SK-N-MC (cell line): ENCODE measurements around the gene GMDS.

Experiments used
- DNase-seq: peaks from one replicate; pipeline ENCODE4 v3.0.0-alpha.2; 2011; ENCODE audit warnings: low read depth, low spot score
- H3K27ac ChIP-seq: fragments of 200-600 bp; sonication (generic); 2 replicates; pipeline ENCODE4 v1.5.1; 2016; ENCODE audit warnings: mixed run types
- H3K36me3 ChIP-seq: fragments of 200-600 bp; sonication (generic); 2 replicates; pipeline ENCODE4 v1.6.1; 2017; ENCODE audit warnings: antibody characterized with exemption, low read length, mixed read lengths; ENCODE audit not compliant: insufficient read depth
- H3K4me3 ChIP-seq: fragments of 200-600 bp; sonication (generic); 2 replicates; pipeline ENCODE4 v1.5.1; 2016
- H3K9ac ChIP-seq: fragments of 200-600 bp; sonication (generic); 2 replicates; pipeline ENCODE4 v1.8.0; 2017; ENCODE audit warnings: mixed run types, mixed read lengths; ENCODE audit not compliant: insufficient read length
- H3K9me3 ChIP-seq: fragments of 200-600 bp; sonication (generic); 2 replicates; pipeline ENCODE4 v1.6.1; 2017; ENCODE audit warnings: low read depth, mild to moderate bottlenecking, antibody characterized with exemption, low read length, moderate library complexity, mixed read lengths
- EZH2 ChIP-seq: fragments of 200-600 bp; sonication (generic); IDR thresholded peaks from one replicate; pipeline ENCODE4 v1.6.1; 2017; ENCODE audit warnings: antibody characterized with exemption
- FOXP2 ChIP-seq: optimal IDR thresholded peaks from 2 replicates; pipeline ENCODE3; 2011; ENCODE audit warnings: mild to moderate bottlenecking, moderate library complexity; ENCODE audit not compliant: insufficient read depth; ENCODE audit errors: extremely low read length, control extremely low read depth
- POLR2AphosphoS5 ChIP-seq: IDR thresholded peaks from 2 replicates; pipeline ENCODE4 v1.6.1; 2012; ENCODE audit warnings: mild to moderate bottlenecking, low read depth, low read length, borderline replicate concordance

GMDS gene

DNA sequence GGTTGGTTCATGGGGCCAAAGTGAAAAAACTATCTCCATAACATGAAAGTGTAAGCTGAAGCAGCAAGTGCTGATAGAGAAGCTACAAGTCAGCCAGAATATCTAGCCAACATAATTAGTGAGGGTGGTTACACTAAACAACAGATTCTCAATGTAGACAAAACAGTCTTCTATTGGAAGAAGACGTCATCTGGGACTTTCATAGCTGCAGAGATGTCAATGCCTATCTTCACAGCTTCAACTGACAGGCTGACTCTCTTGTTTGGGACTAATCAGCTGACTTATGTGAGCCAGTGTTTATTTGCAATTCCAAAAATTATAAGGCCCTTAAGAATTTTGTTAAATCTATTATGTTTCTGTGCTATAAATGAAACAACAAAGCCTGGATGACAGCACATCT, 63.2 kb downstream of the GMDS start:
- no peaks in the 10 kb centered on the region for H3K9me3 ChIP-seq
- TF ChIP-seq EZH2 (no peak), FOXP2 (no peak), POLR2AphosphoS5 (no peak)
- no peak overlapping the region for H3K27ac ChIP-seq
- no peak overlapping the region for H3K9ac ChIP-seq
- no peak for DNase-seq
- H3K4me3 ChIP-seq, result no peak overlapping the region
- no peaks in the 10 kb centered on the region for H3K36me3 ChIP-seq

GRCh38 chr6:2181567-2181966, 63.8 kb downstream of the GMDS start:
- no peaks in the 10 kb centered on the region for H3K36me3 ChIP-seq
- no peak overlapping the region for H3K9ac ChIP-seq
- no peak overlapping the region for H3K27ac ChIP-seq
- H3K4me3 ChIP-seq, result no peak overlapping the region
- DNase-seq, result no peak
- TF ChIP-seq FOXP2, result no peak
- no peak for TF ChIP-seq EZH2
- TF ChIP-seq POLR2AphosphoS5, result no peak
- no peaks in the 10 kb centered on the region for H3K9me3 ChIP-seq

DNA sequence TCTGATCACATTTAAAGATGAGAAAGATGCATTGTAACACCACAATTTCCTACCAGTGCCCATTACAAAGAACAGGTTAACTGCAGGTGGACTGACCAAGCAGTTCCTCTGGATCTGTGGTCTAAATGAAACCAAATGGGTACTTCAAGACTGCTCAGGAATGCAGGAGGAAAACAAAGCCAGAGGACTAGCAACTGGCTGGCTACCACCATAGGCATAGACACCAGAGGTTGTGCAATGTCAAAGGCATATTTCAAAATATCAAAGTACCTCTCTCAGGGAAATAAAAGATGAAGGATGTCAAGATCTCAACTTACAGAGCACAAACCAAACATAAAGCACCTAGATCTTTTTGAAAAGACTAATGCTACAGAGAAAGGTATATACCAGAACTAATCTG, 65.5 kb downstream of the GMDS start:
- no peaks in the 10 kb centered on the region for H3K36me3 ChIP-seq
- TF ChIP-seq POLR2AphosphoS5 (no peak), EZH2 (no peak), FOXP2 (no peak)
- H3K4me3 ChIP-seq, result no peak overlapping the region
- H3K27ac ChIP-seq, result no peak overlapping the region
- H3K9ac ChIP-seq, result no peak overlapping the region
- H3K9me3 ChIP-seq, result no peaks in the 10 kb centered on the region
- DNase-seq, result no peak

DNA sequence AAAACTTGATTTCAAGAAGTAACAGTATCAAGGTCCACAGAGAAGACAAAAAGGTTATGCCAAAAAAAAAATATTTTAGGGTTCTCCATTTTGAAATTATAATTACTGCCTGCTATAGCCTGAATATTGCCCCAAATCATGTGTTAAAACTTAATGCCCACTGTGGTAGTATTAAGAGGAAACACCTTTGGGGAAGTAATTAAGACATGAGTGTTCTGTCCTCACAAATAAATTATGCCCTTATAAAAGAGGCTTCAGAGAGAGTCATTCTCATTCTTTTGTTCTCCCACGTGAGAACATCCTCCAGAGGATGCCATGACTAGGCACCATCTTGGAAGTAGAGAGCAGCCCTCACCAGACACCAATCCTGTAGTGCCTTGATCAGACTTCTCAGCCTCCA, 66.2 kb downstream of the GMDS start:
- no peak for TF ChIP-seq FOXP2
- no peak for TF ChIP-seq EZH2
- no peak for TF ChIP-seq POLR2AphosphoS5

DNA sequence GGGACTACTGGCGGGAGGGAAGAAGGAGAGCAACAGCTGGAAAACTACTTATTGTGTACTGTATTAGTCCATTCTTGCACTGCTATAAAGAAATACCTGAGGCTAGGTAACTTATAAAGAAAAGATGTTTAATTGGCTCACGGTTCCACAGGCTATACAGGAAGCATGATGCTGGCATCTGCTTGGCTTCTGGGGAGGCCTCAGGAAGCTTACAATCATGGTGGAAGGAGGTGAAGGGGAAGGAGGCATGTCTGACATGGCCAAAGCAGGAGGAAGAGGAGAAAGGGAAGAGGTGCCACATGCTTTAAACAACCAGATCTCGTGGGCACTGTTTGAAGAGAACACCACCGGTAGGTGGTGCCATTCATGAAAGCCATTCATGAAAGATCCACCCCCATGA, 67.3 kb downstream of the GMDS start:
- TF ChIP-seq FOXP2, result no peak
- TF ChIP-seq EZH2, result no peak
- TF ChIP-seq POLR2AphosphoS5, result no peak
- no peak for DNase-seq
- no peak overlapping the region for H3K9ac ChIP-seq

More for the DNA sequence above, 66.2 kb downstream of the GMDS start:
- Histone ChIP-seq H3K9me3 (no peaks in the 10 kb centered on the region), H3K36me3 (no peaks in the 10 kb centered on the region), H3K9ac (no peak overlapping the region), H3K27ac (no peak overlapping the region), H3K4me3 (no peak overlapping the region)
- DNase-seq, result no peak

DNA sequence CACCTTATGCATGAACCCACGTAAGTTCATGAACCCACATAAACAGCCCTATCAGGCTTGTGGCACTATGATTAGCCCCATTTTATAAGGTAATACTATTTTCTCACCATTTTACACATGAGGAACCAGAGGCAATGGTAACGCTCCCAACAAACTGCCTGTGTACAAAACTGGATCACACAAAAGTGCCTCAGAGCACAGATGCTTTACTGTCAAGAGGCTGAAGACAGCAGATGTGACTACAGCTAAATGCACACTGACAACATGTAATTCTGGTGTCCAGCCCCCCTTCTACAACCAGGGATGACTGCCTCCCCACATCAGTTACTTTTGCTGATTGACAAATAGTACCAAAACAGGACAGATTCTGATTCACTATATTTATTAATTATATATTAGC, 69.6 kb downstream of the GMDS start:
- Histone ChIP-seq H3K36me3 (no peaks in the 10 kb centered on the region), H3K9ac (no peak overlapping the region), H3K9me3 (no peaks in the 10 kb centered on the region), H3K4me3 (no peak overlapping the region), H3K27ac (no peak overlapping the region)
- TF ChIP-seq POLR2AphosphoS5, result no peak
- no peak for TF ChIP-seq FOXP2
- no peak for TF ChIP-seq EZH2
- no peak for DNase-seq

More for the DNA sequence above, 67.3 kb downstream of the GMDS start:
- no peak overlapping the region for H3K4me3 ChIP-seq
- no peak overlapping the region for H3K27ac ChIP-seq
- no peaks in the 10 kb centered on the region for H3K36me3 ChIP-seq
- H3K9me3 ChIP-seq, result no peaks in the 10 kb centered on the region

GRCh38 chr6:2173203-2173961, 72.0 kb downstream of the GMDS start:
- Histone ChIP-seq H3K9ac (no peak overlapping the region), H3K36me3 (no peaks in the 10 kb centered on the region), H3K4me3 (peak overlapping the region; percentile 44), H3K9me3 (no peaks in the 10 kb centered on the region), H3K27ac (peak overlapping the region; percentile 48; the same call in 1 of the 2 replicates)
- DNase-seq, result no peak
- TF ChIP-seq EZH2 (no peak), POLR2AphosphoS5 (no peak), FOXP2 (no peak)

DNA sequence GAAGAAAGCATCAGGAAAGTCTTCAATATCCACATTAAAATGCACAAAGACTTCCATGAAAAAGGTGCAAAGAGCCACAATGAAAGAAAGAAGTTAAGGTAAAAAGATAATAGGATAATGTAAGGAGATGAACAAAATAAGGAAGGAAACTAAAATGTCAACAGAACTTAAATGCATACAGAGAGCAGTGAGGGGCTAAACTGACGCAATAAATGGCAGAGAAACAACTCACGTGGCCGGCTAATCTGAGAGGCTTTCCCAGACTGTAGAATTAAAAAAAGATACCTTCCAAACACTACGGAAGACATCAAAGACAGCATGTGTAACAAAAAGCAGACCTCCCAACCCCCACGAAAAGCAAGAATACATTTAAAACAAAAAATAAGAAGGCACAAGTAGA, 73.7 kb downstream of the GMDS start:
- Histone ChIP-seq H3K4me3 (no peak overlapping the region), H3K36me3 (no peaks in the 10 kb centered on the region), H3K9ac (no peak overlapping the region), H3K27ac (no peak overlapping the region), H3K9me3 (no peaks in the 10 kb centered on the region)
- TF ChIP-seq POLR2AphosphoS5 (no peak), EZH2 (no peak), FOXP2 (no peak)
- no peak for DNase-seq
